Stimulated activated CD8-positive, alpha-beta memory T cell treated with anti-CD3 and anti-CD28 coated beads, Interleukin-2, amount 100 ng/mL, for 48 hours (primary cell): Measurements from ENCODE around the gene DDAH2.

Experiments
- DNase-seq, 2 donors: peaks; one replicate each; pipeline ENCODE4 v3.0.0-alpha.2; 2020; ENCODE audit warnings: low read depth in 2 of 2

DDAH2 gene

DNA sequence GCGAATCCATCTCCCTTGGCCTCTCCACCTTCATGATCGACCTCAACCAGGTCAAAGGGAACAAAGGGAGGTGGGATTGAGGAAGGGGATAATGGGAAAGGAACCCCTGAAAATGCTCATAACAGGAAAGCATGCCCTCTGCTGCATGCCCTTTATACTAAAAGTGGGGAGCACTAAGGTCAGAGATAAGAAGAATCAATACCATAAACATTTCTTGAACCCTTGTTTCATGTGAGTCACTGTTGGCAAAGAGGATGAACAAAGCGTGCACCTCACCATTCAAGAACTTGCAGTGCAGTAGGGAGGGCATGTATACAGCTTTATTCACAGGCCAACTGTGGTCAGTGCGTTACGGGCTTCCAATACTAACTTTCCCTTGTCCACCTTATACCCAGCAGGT, 31.7 kb upstream of the DDAH2 start:
- DNase-seq, result no peak

DNA sequence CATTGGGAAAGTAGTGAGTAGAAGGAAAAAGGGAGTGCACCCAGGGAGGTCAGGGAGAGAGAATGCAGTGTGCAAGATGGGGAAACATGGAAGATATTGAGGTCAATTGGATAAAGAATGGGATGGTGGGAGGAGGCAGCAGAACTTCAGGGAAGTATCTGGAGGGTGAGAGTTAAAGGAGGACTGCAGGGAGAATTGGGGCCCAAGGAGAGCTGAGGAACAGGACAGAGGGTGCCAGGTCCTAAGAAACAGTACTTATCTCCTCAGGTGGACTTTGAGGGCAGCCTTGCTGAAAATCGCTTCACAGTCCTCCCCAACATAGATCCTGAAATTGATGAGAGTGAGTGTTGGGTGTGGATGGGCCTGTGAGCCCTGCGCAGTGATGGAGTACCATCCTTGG, 29.2 kb upstream of the DDAH2 start:
- no peak for DNase-seq

- no peak for DNase-seq
Measured at GRCh38 chr6:31752739-31753319, 23.7 kb upstream of the DDAH2 start.

- no peak for DNase-seq
Measured at GRCh38 chr6:31750411-31751022, 21.4 kb upstream of the DDAH2 start.

GRCh38 chr6:31749301-31750036, 20.4 kb upstream of the DDAH2 start:
- no peak for DNase-seq

DNA sequence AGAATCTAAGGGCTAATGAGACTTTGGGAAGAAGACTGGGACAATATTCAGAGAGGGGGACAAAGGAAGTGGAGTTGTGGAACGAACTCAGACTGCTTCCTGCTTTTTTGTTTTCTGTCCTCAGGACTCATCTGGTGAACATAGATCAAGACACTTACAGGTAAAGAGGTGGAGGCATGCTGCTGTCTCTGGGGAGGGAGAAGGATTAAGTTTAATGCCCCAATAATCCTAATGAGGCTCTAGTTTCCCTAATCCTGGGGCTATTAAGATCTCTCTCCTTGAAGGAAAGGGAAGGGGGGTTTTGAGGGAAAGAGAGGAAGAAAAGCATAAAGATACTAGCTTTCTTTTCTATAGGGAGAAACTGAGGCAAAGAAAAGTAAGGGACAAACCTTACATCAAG, 15.3 kb upstream of the DDAH2 start:
- DNase-seq, result no peak

GRCh38 chr6:31742894-31743293, 13.8 kb upstream of the DDAH2 start:
- DNase-seq, result no peak

DNA sequence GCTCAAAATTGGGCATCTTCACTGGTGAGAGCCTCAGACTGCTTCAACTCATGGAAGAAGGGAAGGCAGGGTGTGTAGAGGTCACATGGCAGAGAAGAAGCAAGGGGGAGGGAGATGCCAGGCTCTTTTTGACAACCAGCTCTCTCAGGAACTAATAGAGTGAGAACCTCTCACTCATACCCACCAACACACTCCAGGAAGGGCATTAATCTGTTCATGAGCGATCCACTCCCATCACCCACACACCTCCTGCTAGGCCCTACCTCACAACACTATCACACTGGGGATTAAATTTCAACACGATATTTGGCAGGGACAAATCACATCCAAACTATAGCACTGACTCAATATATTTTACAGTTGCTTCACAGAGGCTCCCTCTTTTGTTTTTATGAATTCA, 12.7 kb upstream of the DDAH2 start:
- no peak for DNase-seq

DNA sequence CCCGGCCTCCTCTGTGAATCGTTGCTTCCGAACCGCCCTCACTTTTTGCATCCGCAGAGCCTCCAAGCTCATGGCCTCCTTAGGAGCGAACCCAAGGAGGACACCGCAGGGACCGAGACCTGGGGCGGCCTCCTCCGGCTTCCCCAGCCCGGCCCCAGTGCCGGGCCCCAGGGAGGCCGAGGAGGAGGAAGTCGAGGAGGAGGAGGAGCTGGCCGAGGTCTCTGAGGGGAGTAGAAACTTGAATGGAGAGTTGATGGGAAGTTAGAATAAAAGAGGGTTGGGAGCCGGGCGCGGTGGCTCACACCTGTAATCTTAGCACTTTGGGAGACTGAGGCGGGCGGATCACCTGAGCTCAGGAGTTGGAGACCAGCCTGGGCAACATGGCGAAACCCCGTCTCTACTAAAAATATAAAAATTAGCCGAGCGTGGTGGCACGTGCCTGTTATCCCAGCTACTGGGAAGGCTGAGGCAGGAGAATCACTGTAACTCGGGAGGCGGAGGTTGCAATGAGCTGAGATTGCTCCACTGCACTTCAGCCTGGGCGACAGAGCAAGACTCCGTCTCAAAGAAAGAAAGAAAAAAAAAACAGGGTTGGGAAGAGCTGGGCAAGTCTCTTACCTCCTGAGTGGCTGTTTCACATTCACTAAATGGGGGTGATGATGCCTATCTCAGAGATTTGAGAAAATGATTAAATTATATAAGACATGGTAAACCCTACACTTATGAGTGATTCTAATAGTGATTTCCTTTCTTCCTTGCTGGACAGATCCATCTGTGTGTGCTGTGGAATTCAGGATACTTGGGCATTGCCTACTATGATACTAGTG, 11.5 kb upstream of the DDAH2 start:
- DNase-seq, result no peak

DNA sequence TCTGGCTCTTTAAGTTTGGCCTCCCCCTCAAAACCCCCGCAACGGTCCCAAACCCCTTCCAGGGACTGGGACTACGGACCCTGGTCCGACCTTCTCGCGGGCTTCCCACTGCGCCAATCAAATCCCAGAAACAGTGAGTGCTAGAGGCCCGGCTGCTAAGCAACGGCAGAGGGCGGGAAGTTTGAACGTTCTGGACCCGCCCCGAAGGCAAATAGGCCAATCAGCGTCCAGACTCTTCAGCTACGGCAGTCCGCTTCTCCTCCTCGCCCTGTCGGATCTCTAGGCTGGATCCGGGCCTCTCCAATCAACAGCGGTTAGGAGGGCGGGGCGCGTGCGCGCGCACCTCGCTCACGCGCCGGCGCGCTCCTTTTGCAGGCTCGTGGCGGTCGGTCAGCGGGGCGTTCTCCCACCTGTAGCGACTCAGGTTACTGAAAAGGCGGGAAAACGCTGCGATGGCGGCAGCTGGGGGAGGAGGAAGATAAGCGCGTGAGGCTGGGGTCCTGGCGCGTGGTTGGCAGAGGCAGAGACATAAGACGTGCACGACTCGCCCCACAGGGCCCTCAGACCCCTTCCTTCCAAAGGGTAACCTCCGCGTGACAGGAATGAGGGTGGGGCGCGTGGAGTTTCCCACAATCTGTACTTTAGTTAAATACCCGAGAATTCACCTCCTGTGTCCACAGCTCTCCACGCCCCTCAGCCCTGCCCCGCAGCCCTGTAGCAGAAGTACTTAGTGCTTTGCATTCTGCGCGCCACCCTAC, 10.7 kb upstream of the DDAH2 start, which contains the start of gene MSH5:
Gene MSH5 (plus strand): TSS at position 367 of the 758 bp plus-strand sequence. CDS start 462 bp downstream, outside the sequence.
- DNase-seq, result peak; percentile 91 to 96

GRCh38 chr6:31737991-31738979, 9.2 kb upstream of the DDAH2 start:
- DNase-seq, result peak in 1 of 2 donors; percentile 43

GRCh38 chr6:31737315-31737990, 8.4 kb upstream of the DDAH2 start:
- DNase-seq, result no peak

GRCh38 chr6:31736768-31737314, 7.7 kb upstream of the DDAH2 start:
- DNase-seq, result no peak

- peak; percentile 76 to 78 for DNase-seq
Measured at GRCh38 chr6:31736021-31736767, 7.1 kb upstream of the DDAH2 start, which contains the start of gene CLIC1. Gene CLIC1 (minus strand): TSS chr6:31736530. CDS start chr6:31736300, 230 bp downstream.

DNA sequence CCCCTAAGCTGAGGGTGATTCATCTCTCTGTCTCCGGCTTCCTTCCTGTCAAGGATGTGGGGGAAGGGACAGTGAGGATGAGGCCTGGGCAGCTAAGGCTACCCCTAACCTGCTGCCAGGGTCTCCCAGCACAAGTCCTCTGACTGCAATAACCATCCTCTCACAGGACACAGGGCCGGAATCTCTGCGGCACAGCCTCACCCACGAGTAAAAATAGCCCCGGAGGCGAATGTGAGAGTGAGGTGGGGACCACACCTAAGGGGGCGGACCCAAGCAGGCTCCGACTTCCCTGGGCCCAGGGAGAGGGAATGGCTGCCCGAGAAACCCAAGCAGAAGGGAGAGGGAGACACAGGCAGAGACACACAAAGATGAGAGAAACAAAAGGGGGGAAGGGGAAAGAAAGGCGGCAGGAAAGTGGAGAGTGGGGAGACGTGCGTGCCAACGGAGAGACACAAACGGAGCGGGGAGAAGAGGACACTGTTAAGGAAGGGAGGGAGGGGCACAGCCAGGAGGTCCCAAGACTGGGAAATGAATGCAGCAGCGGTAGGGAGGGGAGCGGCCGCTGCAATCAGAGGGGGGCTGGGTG, 5.8 kb upstream of the DDAH2 start:
- DNase-seq, result no peak

DNA sequence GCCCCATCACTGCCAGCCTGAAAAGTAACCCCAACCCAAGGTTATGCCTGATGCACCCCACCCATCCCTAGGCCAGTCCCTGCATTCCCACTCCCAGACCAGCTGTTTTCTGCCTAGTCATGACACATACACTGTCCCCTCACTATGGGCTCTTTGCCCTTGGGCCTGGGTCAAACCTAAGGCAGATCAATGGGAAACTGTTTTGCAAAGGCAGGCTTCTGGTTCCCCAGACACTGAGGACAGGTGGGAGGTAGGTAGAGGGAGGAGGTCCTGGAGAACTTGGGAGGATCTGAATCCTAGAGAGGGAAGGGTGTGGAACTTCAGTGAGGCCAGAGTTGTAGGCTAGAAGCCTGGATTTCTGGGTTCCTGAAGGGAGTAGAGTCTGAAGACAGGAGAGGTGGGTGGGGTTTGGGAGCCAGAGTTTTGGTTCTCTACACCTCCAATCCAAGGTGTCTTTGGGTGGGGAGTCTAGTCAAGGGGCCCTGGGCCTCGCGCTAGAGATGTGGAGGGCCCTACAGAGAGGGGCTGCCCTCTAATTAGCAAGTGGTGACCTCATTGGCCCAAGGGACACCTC, 5.2 kb upstream of the DDAH2 start:
- DNase-seq, result peak in 1 of 2 donors; percentile 40

- no peak for DNase-seq
Measured at GRCh38 chr6:31733734-31734133, 4.6 kb upstream of the DDAH2 start.

- no peak for DNase-seq
Measured at GRCh38 chr6:31732029-31732428, 2.9 kb upstream of the DDAH2 start.
